ENCODE data around the gene RRP1B.

RRP1B gene

GRCh38 chr21:43720539-43721166 is 61.3 kb downstream of the RRP1B start:
- DNase-seq (ENCODE audit: low read depth in 2 of 3, low spot score in 1 of 3), result no peak

DNA sequence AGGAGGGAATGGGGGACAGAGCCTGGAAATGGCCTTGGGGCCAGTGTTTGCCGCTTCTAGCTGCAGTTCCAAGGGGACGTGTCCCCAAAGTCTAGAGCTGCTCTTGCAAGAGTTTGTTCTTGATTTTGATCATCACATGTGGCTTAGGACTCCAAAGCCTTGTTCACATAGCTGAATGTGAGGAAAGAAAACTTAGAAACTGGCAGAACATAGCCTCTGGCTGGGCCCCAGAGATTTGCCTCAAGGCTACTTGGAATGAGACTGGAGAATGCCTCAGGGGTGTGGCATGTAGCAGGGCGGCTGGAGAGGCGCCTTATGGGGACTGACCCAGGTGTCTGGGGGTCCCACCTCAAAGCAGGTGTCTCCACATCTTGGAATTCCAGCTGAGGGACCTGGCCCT is 61.8 kb downstream of the RRP1B start:
- DNase-seq (ENCODE audit: low read depth in 2 of 3, low spot score in 1 of 3), result no peak

DNA sequence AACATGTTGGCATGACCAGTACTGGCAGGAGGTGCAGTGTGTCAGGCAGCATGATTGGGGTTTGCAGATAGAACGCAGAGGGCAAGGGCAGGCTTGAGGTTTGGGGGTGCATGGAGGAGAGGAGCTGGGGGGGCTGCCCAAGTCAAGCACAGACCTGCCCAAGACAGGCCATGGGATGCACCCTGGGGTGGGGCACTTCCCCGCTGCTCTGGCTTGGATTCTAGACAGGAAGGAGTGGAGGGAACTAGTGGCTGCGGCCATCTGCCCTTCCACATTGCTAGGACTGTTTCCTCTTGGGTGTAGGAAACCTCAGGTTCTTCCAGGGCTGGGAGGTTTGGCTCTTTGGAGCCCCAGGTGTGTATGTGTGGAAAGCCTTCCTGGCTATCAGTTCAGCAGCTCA is 62.6 kb downstream of the RRP1B start:
- DNase-seq (ENCODE audit: low read depth in 2 of 3, low spot score in 1 of 3), result no peak

GRCh38 chr21:43723648-43724047 is 64.3 kb downstream of the RRP1B start:
- no peak for DNase-seq (ENCODE audit: low read depth in 2 of 3, low spot score in 1 of 3)

GRCh38 chr21:43726686-43727518 is 67.5 kb downstream of the RRP1B start:
- DNase-seq (ENCODE audit: low read depth in 2 of 3, low spot score in 1 of 3), result no peak

GRCh38 chr21:43727519-43728153 is 68.3 kb downstream of the RRP1B start:
- no peak for DNase-seq (ENCODE audit: low read depth in 2 of 3, low spot score in 1 of 3)

DNA sequence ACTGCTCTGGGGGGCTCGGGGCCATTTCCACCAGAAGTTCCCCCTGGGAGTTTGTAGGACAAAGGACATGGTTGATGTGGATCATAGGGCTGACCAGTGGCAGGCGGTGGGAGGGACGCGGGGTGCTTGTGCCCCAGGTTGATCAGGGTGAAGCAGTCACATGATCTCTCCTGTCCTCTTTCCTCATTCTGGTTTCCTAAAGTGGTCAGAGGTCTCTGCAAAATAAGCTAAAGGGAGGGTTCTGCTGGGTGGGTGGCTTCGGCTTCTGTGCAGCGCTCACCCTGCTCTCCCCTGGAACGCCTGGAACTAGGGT is 68.8 kb downstream of the RRP1B start:
- DNase-seq (ENCODE audit: low read depth in 2 of 3, low spot score in 1 of 3), result no peak

DNA sequence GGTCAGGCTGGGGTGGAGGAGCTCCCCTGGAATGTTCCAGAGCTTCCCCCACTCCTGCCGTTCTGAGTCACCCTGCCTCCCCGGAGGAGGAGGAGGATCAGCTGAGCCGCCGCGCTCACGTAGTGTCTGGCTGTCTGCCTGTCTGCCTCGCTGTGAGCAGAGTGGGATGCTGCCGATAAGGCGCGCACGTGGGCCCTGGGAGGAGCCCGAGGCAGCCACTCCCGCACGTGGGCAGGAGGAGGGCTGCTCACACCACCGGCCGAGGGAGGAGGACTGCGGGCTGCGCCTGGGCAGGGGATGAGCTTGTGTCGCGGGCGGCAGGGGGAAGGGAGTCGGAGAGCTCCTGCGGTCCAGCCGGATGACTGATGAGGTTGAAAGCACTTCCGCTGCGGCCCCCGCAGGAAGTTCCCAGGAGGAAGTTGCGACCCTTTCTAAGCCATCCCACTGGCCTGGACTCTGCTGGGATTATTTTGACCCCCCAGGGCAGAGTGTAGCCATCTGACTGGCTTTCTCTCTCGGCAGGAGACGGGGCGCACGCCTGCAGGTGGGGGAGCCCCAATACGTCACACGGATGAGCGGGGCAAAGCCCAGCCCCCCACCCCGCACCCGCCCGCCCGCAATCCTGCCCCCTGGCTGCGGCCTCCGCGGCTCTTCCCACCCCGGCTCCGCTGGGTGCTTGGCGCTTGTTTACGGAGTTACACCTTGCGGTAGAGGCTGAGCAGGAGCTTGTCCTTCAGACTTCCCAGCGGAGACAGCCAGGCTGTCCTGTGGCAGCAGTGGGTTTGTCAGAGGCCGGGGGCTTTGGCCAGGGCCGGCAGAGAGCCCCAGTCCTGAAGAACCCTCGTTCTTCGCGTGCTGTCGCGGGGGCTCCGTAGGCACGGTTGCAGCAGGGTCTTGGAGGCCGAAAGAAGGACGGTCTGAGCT is 69.4 kb downstream of the RRP1B start:
- peak; percentile 70 to 80 (median 76) for DNase-seq (ENCODE audit: low read depth in 2 of 3, low spot score in 1 of 3)

DNA sequence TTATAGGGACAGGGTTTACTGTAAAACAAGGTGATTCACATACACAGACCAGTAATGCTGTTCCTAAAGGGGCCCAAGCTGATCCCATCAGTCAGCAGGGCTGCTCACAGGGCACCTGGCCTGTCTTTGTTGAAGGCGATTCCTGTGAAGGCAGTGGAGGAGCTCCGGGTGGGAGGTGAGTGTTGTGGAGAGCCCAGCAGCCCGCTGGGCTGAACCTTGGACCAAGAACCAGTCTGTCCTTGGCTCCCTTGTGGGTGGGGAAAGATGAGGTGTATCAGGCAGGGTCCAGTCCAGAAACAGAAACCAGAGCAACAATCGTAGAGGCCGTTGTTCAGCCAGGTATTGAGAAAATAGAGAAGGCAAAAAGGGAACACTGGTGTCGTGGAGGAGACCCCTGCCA is 72.1 kb downstream of the RRP1B start:
- DNase-seq (ENCODE audit: low read depth in 2 of 3, low spot score in 1 of 3), result no peak

DNA sequence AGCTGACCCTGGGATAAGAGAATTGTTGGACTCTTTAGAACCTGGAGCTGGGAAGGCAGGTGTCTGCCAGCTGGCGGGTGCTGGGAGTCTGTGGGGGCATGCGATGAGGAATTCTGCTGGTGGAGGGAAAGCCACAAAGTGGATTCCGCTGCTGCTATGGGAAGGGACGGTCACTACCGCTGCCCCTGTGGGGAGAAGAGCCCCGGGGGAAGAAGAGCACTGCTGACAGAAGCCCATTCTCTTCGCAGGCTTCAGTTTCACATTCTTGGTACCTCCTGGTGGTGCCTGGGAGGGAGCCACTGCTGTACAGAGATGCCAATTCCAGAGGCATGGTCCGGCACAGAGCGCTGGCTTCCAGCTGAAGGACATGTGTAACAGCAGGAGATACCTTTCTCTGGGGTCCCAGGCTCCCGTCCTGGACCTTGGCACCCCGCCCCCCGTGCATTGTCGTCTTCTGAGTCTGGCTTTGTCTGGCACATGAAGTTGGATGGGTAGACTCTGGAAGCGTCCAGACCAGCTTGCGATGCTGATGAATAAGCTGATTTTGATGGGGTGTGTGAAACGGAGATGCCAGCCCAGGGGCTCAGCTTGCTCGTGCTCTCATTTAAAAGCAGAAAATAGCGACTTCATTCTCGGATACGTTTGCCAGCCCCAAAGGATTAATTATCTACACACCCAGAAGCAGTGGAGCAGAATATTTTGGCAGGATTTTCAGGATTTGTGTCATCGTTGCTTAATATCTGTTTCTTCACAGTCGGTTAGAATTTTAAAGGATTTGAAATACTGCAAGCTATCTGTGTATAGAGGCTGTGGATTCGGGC is 72.7 kb downstream of the RRP1B start:
- no peak for DNase-seq (ENCODE audit: low read depth in 2 of 3, low spot score in 1 of 3)

DNA sequence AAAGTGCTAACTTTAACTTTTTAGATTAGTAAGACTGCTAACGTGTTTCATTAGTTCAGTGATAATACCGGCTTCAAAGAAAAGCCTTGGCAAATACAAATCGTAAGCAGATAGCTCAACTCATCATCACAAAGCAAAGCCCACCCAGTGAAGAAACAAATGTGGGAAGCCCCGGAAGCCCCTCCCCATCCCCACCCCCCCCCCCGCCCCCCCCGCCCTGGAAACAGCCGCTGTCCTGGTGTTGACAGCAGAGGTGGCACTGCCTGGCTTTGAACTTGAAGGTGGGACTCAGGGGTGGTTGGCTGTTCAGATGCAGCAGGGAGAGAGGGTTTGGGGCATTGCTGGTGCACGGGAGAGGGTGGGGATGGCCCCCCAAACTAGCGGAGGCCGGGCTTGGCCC is 73.7 kb downstream of the RRP1B start:
- no peak for DNase-seq (ENCODE audit: low read depth in 2 of 3, low spot score in 1 of 3)

DNA sequence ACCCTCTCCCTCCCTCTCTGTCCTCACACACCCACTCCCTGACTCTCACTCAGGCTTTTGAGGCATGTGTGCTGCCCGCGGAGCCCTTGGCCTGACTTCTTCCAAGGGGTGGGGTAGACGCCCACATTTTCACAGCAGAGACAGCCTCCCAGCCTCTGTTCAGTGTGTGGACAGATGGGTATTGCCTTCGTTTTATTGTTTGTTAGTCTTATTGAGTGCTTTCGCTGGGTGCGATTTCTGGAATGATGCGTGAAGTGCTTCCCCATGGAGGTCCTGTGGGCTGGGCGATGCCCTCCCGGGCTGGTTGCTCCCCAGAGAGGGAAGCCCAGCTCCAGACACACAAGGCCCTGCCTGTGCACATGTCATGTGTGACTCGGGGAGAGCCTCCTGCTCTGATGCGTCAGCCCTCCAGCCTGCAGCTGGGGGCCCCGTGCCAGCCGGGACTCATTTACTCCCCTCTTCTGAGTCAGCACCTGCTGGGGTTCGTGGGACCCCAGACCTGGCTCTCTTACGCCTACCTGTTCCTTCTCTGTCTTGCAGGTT is 74.2 kb downstream of the RRP1B start:
- DNase-seq (ENCODE audit: low read depth in 2 of 3, low spot score in 1 of 3), result no peak

GRCh38 chr21:43734131-43734927 is 75.0 kb downstream of the RRP1B start:
- DNase-seq (ENCODE audit: low read depth in 2 of 3, low spot score in 1 of 3), result no peak

GRCh38 chr21:43734928-43735229 is 75.5 kb downstream of the RRP1B start:
- DNase-seq (ENCODE audit: low read depth in 2 of 3, low spot score in 1 of 3), result no peak

GRCh38 chr21:43735236-43736091 is 76.1 kb downstream of the RRP1B start:
- DNase-seq (ENCODE audit: low read depth in 2 of 3, low spot score in 1 of 3), result no peak

DNA sequence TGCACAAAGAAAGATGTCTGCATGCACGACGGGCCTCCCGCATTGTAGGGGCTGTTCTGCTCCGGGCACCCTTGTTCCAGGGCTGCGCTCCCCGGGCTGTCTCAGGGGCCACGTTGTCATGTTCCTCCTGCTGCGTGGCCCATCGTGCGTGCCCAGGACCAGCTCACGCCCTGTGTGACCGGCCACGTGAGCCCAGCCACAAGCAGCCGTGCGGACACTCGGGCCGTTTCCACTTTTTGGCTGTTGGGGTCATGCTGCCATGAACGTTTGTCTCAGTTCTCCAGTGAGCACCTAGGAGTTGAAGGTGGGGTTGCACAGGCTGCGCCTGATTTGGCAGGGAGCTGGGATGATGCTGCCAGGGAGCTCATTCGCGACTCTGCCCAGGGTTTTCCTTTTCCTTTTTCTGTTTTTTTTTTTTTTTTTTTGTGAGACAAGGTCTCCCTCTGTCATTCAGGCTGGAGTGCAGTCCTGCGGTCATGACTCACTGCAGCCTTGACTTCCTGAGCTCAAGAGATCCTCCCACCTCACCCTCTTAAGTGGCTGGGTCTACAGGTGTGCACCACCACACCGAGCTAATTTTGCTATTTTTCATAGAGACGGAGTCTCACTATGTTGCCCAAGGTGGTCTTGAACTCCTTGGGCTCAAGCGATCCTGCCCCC is 77.0 kb downstream of the RRP1B start:
- no peak for DNase-seq (ENCODE audit: low read depth in 2 of 3, low spot score in 1 of 3)

DNA sequence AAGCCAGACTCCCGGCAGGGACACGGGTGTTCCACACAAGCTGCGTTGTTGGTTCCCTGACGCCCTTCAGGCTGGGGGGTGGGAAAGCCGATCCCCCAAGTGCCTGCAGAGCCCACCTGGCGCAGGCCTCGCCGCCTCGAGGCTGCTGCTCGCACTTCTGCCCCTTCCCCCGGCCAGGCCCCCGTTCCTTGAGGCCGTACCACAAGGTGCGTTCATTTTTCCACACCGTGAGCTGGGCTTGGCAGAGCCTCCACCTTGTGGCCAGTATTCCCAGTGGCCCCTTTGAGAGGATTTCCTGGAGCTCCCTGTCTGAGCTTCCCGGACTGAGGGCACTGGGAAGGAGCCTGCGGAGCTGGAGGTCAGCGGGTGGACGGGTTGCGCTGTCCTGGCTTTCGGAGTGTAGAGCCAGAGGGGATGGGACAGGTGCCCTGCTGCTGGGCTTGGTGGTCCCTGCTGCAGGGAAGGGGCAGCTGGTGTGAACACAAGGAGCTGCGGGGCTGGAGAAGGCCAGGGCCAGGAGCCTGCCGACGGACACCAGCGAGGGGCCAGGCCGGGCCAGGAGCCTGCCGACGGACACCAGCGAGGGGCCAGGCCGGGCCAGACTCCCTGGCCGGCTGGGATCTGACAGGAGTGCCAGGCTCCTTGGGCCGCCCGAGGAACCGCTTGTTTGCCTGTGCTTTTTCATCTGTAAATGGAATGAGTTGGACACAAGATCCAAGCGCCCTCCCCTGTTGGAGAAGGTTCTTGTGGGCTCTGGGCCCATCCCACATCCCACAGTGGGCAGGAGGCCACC is 78.0 kb downstream of the RRP1B start:
- DNase-seq (ENCODE audit: low read depth in 2 of 3, low spot score in 1 of 3), result no peak
